Right lobe of liver (tissue), 4 donors: ENCODE measurements around the gene C16orf54.

Experiments used
- POLR2A ChIP-seq: fragments of 450-650 bp; IDR thresholded peaks from one replicate; pipeline ENCODE4 v1.6.1; 2017; ENCODE audit warnings: antibody characterized with exemption, mild to moderate bottlenecking
- TF ChIP-seq, protein P1 (sequence below), 4 donors: fragments of 200-600 bp in 3 of 4; fragments of 450-650 bp in 1 of 4; IDR thresholded peaks; one replicate each; pipeline versions ENCODE4 v1.5.1 to v1.8.0; 2016 to 2022; ENCODE audit warnings: antibody characterized with exemption in 4 of 4, mild to moderate bottlenecking in 2 of 4
- donor health status: DM: no; HTN: no; CAD: no.
- donor health status: DM: no; HTN: no; CAD: no.
- donor health status: DM: no; HTN: yes; CAD: no.

DNA sequence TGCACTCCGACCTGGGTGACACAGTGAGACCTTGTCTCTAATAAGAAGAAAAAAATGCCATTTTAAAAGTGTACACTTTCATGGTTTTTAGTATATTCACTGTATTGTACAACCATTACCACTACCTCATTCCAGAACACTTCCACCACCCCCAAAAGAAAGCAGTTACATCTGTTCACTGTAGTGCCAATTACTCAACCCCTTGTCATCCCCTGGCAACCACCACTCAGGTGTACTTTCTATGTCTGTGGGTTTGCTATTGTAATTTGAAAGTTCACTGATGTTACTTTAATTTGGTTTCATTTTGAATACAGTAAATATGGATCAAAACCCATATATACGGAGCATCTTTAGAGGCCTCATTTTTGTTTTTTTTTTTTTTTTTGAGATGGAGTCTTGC, 38.4 kb upstream of the C16orf54 start:
- TF ChIP-seq, protein P1, sequence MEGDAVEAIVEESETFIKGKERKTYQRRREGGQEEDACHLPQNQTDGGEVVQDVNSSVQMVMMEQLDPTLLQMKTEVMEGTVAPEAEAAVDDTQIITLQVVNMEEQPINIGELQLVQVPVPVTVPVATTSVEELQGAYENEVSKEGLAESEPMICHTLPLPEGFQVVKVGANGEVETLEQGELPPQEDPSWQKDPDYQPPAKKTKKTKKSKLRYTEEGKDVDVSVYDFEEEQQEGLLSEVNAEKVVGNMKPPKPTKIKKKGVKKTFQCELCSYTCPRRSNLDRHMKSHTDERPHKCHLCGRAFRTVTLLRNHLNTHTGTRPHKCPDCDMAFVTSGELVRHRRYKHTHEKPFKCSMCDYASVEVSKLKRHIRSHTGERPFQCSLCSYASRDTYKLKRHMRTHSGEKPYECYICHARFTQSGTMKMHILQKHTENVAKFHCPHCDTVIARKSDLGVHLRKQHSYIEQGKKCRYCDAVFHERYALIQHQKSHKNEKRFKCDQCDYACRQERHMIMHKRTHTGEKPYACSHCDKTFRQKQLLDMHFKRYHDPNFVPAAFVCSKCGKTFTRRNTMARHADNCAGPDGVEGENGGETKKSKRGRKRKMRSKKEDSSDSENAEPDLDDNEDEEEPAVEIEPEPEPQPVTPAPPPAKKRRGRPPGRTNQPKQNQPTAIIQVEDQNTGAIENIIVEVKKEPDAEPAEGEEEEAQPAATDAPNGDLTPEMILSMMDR (IDR thresholded peaks at IDR 0.05) = no peak
- TF ChIP-seq POLR2A = no peak
